ENCODE data around the gene H2BW1.
"Not testable (repeated sequence)": the region's sequence is repeated elsewhere in the genome, so short reads cannot be mapped to it uniquely, and the experiment has no call there.

The H2BW1 gene

GRCh38 chrX:104013606-104014005 lies at the start of gene H2BW1:
Gene H2BW1, minus strand, starts transcription at chrX:104013708. Its CDS starts 132 bp downstream, at chrX:104013576.
- no peak for DNase-seq

- DNase-seq = not testable (repeated sequence)
These were observed 49.1 kb upstream of the H2BW1 start for GRCh38 chrX:104062636-104063035.

- DNase-seq = not testable (repeated sequence)
These were observed 41.4 kb upstream of the H2BW1 start for GRCh38 chrX:104054956-104055355.

- no peak for DNase-seq
These were observed 33.7 kb upstream of the H2BW1 start for GRCh38 chrX:104047171-104047570.

- DNase-seq = no peak
These were observed 32.1 kb upstream of the H2BW1 start for GRCh38 chrX:104045642-104046041.

GRCh38 chrX:104041003-104041402 lies 27.5 kb upstream of the H2BW1 start:
- DNase-seq = no peak

GRCh38 chrX:104039689-104040505 lies 26.4 kb upstream of the H2BW1 start, which contains the start of gene H2BW2:
Gene H2BW2, plus strand, starts transcription at chrX:104039956. Its CDS starts 39 bp downstream, at chrX:104039995.
- no peak for DNase-seq

- no peak for DNase-seq
These were observed 4.6 kb upstream of the H2BW1 start for GRCh38 chrX:104018126-104018525.

- DNase-seq = not testable (repeated sequence)
These were observed 2.1 kb upstream of the H2BW1 start for GRCh38 chrX:104015576-104015975.

- DNase-seq = no peak
These were observed 350 bp downstream of the H2BW1 start for GRCh38 chrX:104013158-104013557.

- DNase-seq = no peak
These were observed 4.7 kb downstream of the H2BW1 start for GRCh38 chrX:104008831-104009230.

GRCh38 chrX:103999234-103999633 lies 14.3 kb downstream of the H2BW1 start:
- DNase-seq = no peak

- not testable (repeated sequence) for DNase-seq
These were observed 30.0 kb downstream of the H2BW1 start for GRCh38 chrX:103983508-103983907.

GRCh38 chrX:103962411-103963278 lies 50.9 kb downstream of the H2BW1 start, which contains the start of gene TMSB15B:
Gene TMSB15B, plus strand, starts transcription at chrX:103962627.
- not testable (repeated sequence) for DNase-seq

Measured in NCI-H1694 (cell line).